GM12864 (cell line): ENCODE data around the gene BMI1.

Source experiments
- DNase-seq: peaks from one replicate; pipeline ENCODE4 v3.0.0-alpha.2; 2011; ENCODE audit warnings: low read depth
- H3K4me3 ChIP-seq: 2 replicates; pipeline ENCODE4 v1.5.1; 2011; ENCODE audit warnings: mild to moderate bottlenecking, low read depth, low read length, control low read depth
- TF ChIP-seq, protein P1 (sequence below): IDR thresholded peaks from 2 replicates; pipeline ENCODE4 v1.5.1; 2011; ENCODE audit warnings: low read depth, mild to moderate bottlenecking, moderate library complexity, low read length, control low read depth, inconsistent platforms; ENCODE audit errors: missing control alignments

Gene BMI1

GRCh38 chr10:22366771-22367170 is 45.9 kb downstream of the BMI1 start:
- DNase-seq = no peak
- H3K4me3 ChIP-seq = no peak overlapping the region
- TF ChIP-seq, protein P1, sequence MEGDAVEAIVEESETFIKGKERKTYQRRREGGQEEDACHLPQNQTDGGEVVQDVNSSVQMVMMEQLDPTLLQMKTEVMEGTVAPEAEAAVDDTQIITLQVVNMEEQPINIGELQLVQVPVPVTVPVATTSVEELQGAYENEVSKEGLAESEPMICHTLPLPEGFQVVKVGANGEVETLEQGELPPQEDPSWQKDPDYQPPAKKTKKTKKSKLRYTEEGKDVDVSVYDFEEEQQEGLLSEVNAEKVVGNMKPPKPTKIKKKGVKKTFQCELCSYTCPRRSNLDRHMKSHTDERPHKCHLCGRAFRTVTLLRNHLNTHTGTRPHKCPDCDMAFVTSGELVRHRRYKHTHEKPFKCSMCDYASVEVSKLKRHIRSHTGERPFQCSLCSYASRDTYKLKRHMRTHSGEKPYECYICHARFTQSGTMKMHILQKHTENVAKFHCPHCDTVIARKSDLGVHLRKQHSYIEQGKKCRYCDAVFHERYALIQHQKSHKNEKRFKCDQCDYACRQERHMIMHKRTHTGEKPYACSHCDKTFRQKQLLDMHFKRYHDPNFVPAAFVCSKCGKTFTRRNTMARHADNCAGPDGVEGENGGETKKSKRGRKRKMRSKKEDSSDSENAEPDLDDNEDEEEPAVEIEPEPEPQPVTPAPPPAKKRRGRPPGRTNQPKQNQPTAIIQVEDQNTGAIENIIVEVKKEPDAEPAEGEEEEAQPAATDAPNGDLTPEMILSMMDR = no peak

- TF ChIP-seq, protein P1 = no peak
- DNase-seq = no peak
- H3K4me3 ChIP-seq = no peak overlapping the region
These were observed 46.6 kb downstream of the BMI1 start for GRCh38 chr10:22367471-22367870.

- DNase-seq = no peak
- no peak overlapping the region for H3K4me3 ChIP-seq
- TF ChIP-seq, protein P1 = no peak
These were observed 47.5 kb downstream of the BMI1 start for GRCh38 chr10:22368402-22368801.

DNA sequence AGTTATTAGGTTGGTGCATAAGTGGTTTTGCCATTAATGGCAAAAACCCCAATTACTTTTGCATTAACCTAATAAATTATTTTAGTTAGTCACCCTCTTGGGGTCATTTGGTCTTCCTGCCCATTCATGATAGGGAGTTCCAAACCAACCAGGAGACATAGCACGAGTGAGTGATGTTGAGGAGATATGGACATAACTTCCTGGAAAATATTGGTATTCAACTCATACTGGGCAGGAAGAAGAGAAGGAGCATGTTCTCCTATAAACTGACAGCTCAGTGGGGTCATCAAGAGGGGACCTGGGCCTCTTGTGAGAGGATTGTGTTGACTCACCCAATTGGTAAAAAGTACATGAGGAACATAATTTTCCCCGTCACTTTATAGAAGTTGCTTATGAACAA is 48.1 kb downstream of the BMI1 start:
- TF ChIP-seq, protein P1 = no peak
- H3K4me3 ChIP-seq = no peak overlapping the region
- DNase-seq = no peak

DNA sequence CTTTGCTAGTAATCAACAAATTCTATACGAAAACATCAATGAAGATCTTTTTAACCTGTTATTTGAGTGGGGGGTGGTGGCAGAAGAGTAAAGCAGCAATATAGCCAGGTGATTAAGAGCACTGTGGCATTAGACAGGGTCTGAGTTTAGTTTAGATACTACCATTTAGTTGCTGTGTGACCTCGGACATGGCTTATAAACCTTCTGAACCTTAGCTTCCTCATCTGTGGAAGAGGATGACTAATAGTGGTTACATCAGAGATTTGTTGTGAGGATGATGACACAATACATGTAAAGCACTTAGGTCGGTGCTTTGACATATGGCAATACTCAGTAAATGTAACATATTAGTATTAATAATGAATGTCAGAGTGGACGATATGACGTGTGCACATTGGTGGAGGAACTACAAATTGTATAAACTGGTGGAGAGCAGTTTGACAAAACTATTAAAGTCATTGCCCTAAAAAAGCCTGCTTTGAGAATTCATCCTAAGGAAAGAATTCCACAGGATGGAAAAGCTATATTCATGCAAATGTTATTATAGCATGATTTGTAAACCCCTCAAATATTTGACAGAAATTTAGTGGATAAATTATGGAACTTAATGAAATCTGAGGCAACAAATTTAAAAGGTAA is 48.7 kb downstream of the BMI1 start:
- H3K4me3 ChIP-seq = no peak overlapping the region
- TF ChIP-seq, protein P1 = no peak
- peak; percentile 49 for DNase-seq

DNA sequence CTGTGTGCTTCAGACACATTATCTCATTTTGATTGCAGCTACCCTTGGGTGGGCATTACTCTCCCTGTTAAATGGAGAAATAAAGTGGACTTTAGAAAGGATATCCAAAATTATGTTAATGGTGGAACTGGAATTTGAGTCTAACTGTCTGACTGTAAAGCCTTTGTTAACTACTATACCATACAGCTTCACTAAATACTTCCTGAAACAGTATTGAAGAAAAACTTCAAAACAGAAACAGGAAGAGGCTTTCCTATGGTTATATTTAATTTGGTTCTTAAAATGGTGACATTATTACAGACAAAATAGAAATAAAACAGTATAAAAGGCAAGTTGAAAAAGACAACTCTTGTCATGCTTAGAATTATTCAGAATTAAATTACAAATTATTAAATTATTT is 49.4 kb downstream of the BMI1 start:
- TF ChIP-seq, protein P1 = no peak
- no peak overlapping the region for H3K4me3 ChIP-seq
- no peak for DNase-seq

GRCh38 chr10:22372298-22372697 is 51.4 kb downstream of the BMI1 start:
- DNase-seq = no peak
- H3K4me3 ChIP-seq = no peak overlapping the region
- TF ChIP-seq, protein P1 = no peak
